Spleen (tissue), 7 donors: Measurements from ENCODE around the gene WDR6.

ENCODE experiments used
- CTCF ChIP-seq, 11 experiments: fragments of 200-600 bp in 7 of 11; fragments of 450-650 bp in 4 of 11; sonication (generic) in 4 of 11; IDR thresholded peaks in 8 of 11; conservative IDR thresholded peaks in 3 of 11; 1 replicate in 7 of 11; 2 replicates in 4 of 11; pipeline versions ENCODE4 v1.4.0 to v1.8.0; 2016 to 2021; ENCODE audit warnings: antibody characterized with exemption in 11 of 11, inconsistent platforms in 4 of 11, mild to moderate bottlenecking in 1 of 11
- POLR2A ChIP-seq, 3 donors: fragments of 450-650 bp; IDR thresholded peaks; one replicate each; pipeline ENCODE4 v1.5.1; 2017; ENCODE audit warnings: antibody characterized with exemption in 3 of 3, mild to moderate bottlenecking in 1 of 3
- donor health status: DM: no; HTN: no; CAD: no; lungs with moderate emphysema.
- donor health status: DM: no; HTN: no; CAD: no.
- donor health status: DM: no; HTN: no; CAD: no.

GRCh38 chr3:48962939-48963338 is 44.3 kb upstream of the WDR6 start:
- no peak for TF ChIP-seq CTCF (IDR thresholded peaks at IDR 0.05 in 8 of 11, conservative IDR thresholded peaks at IDR 0.05 in 3 of 11)
- no peak for TF ChIP-seq POLR2A (IDR thresholded peaks at IDR 0.05)
